K562 (cell line): ENCODE measurements around the gene DPEP3.

Source experiments
- CBFB ChIP-seq: sonication (generic); formaldehyde crosslinking; IDR thresholded peaks from 2 replicates; pipeline ENCODE4 v1.4.0; 2020; ENCODE audit warnings: mild to moderate bottlenecking, missing genetic modification reagents
- ETS1 ChIP-seq: conservative IDR thresholded peaks from 2 replicates; pipeline ENCODE4 v1.6.1; 2011; ENCODE audit warnings: low read depth, mild to moderate bottlenecking, low read length; ENCODE audit not compliant: control insufficient read depth
- HDAC2 ChIP-seq: fragments of 450-650 bp; IDR thresholded peaks from 2 replicates; pipeline ENCODE4 v1.6.1; 2016; ENCODE audit warnings: mild to moderate bottlenecking
- JUN ChIP-seq, 2 experiments: sonication (generic) in 1 of 2; formaldehyde crosslinking in 1 of 2; IDR thresholded peaks; 2 replicates each; pipeline versions ENCODE4 v1.6.1 to v1.8.0; 2012 to 2022; ENCODE audit warnings: borderline replicate concordance in 2 of 2, mild to moderate bottlenecking in 2 of 2, improper control_type of control experiment in 1 of 2, low read depth in 1 of 2, low read length in 1 of 2, missing genetic modification reagents in 1 of 2
- RNF2 ChIP-seq: sonication (generic); IDR thresholded peaks from 2 replicates; pipeline ENCODE4 v1.6.1; 2016
- STAG1 ChIP-seq: sonication (generic); formaldehyde crosslinking; IDR thresholded peaks from 2 replicates; pipeline ENCODE4 v1.5.0; 2020; ENCODE audit warnings: missing genetic modification reagents, borderline replicate concordance

GRCh38 chr16:67992661-67993206 lies 12.4 kb upstream of the DPEP3 start:
- TF ChIP-seq STAG1 (CRISPR knock-in tag), result no peak
- TF ChIP-seq ETS1, result no peak
- TF ChIP-seq RNF2, result no peak
- no peak for TF ChIP-seq CBFB
- TF ChIP-seq JUN (IDR thresholded peaks at IDR 0.05; ENCODE audit: borderline replicate concordance, low read depth, low read length), result no peak
- no peak for TF ChIP-seq JUN (CRISPR knock-in tag; IDR thresholded peaks at IDR 0.05; ENCODE audit: borderline replicate concordance)
- no peak for TF ChIP-seq HDAC2
